IMR-90 (cell line): ENCODE data around the gene CXCL17.

Experiments used
- CEBPB ChIP-seq: IDR thresholded peaks from 2 replicates; pipeline ENCODE4 v1.6.1; 2012; ENCODE audit warnings: low read depth, low read length, improper control_type of control experiment
- MAFK ChIP-seq: IDR thresholded peaks from 2 replicates; pipeline ENCODE4 v1.6.1; 2012; ENCODE audit warnings: low read depth, low read length, improper control_type of control experiment
- POLR2A ChIP-seq: IDR thresholded peaks from 2 replicates; pipeline ENCODE4 v1.6.1; 2012; ENCODE audit warnings: mild to moderate bottlenecking, low read depth, low read length
- RFX5 ChIP-seq: IDR thresholded peaks from 2 replicates; pipeline ENCODE4 v1.8.0; 2012; ENCODE audit warnings: low read depth, mild to moderate bottlenecking, low read length, moderate library complexity
- SMC3 ChIP-seq: fragments of 150-350 bp; IDR thresholded peaks from 2 replicates; pipeline ENCODE4 v1.6.1; 2016; ENCODE audit warnings: low read depth, mild to moderate bottlenecking, antibody characterized with exemption, low read length, moderate library complexity
- TF ChIP-seq, protein P1 (sequence below): conservative IDR thresholded peaks from 2 replicates; pipeline ENCODE4 v1.5.1; 2012; ENCODE audit warnings: mild to moderate bottlenecking, low read depth, low read length, improper control_type of control experiment

DNA sequence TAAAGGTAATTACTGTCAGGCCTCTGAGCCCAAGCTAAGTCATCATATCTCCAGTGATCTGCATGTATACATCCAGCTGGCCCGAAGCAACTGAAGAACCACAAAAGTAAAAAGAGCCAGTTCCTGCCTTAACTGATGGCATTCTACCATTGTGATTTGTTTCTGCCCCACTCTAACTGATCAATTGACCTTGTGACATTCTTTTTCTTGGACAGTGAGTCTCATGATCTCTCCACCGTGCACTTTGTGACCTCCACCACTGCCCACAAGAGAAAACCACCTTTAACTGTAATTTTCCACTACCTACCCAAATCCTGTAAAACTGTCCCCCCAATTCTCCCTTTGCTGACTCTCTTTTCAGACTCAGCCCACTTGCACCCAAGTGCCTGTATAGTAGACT lies 17.2 kb upstream of the CXCL17 start:
- no peak for TF ChIP-seq POLR2A
- TF ChIP-seq, protein P1, sequence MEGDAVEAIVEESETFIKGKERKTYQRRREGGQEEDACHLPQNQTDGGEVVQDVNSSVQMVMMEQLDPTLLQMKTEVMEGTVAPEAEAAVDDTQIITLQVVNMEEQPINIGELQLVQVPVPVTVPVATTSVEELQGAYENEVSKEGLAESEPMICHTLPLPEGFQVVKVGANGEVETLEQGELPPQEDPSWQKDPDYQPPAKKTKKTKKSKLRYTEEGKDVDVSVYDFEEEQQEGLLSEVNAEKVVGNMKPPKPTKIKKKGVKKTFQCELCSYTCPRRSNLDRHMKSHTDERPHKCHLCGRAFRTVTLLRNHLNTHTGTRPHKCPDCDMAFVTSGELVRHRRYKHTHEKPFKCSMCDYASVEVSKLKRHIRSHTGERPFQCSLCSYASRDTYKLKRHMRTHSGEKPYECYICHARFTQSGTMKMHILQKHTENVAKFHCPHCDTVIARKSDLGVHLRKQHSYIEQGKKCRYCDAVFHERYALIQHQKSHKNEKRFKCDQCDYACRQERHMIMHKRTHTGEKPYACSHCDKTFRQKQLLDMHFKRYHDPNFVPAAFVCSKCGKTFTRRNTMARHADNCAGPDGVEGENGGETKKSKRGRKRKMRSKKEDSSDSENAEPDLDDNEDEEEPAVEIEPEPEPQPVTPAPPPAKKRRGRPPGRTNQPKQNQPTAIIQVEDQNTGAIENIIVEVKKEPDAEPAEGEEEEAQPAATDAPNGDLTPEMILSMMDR = no peak
- TF ChIP-seq CEBPB = no peak
- no peak for TF ChIP-seq SMC3
- TF ChIP-seq MAFK = no peak
- TF ChIP-seq RFX5 = no peak
